SK-N-SH (cell line): ENCODE measurements around the gene METTL25B. TPM values are rescaled to one million over a fixed set of nuclear protein-coding genes. Genes with fewer than 3 reads are reported as not detected.
A peak's percentile ranks its signal among the peaks of the same experiment; 100 is the strongest.

Experiments used
- CTCF ChIA-PET: fragments of 300-600, 350-600 bp; formaldehyde crosslinking; extraction: SDS; loops from one replicate; lab custom pipeline; 2021; lab: Yijun Ruan, JAX
- POLR2A ChIA-PET: fragments of 350-600 bp; sonication (Branson Sonifier 250); formaldehyde crosslinking; extraction: SDS; loops from one replicate; lab custom pipeline; 2020; ENCODE audit warnings: antibody characterized with exemption, inconsistent platforms; lab: Yijun Ruan, JAX
- DNase-seq: peaks from one replicate; pipeline ENCODE4 v3.0.0; 2012
- H2AFZ ChIP-seq: fragments of 200-600 bp; sonication (generic); 2 replicates; pipeline ENCODE4 v1.8.1; 2016; ENCODE audit warnings: antibody characterized with exemption, mild to moderate bottlenecking, low read depth
- H3F3A ChIP-seq: fragments of 200-600 bp; sonication (generic); replicated peaks from 2 replicates; pipeline ENCODE3; 2016; ENCODE audit warnings: antibody characterized with exemption, mild to moderate bottlenecking; ENCODE audit not compliant: insufficient read depth
- H3K27ac ChIP-seq, 2 experiments: fragments of 200-500 bp in 1 of 2; fragments of 200-600 bp in 1 of 2; sonication (Bioruptor generic) in 1 of 2; sonication (generic), shearing (Covaris generic) in 1 of 2; 2 replicates each; pipeline versions ENCODE4 v1.5.1 to v1.6.1; 2014 to 2016; ENCODE audit warnings: low read depth in 2 of 2, inconsistent platforms in 1 of 2, low read length in 1 of 2, mild to moderate bottlenecking in 1 of 2, mixed read lengths in 1 of 2
- H3K27me3 ChIP-seq: fragments of 200-600 bp; sonication (generic), shearing (Covaris generic); 2 replicates; pipeline ENCODE4 v1.6.1; 2016; ENCODE audit warnings: mixed run types; ENCODE audit not compliant: insufficient read depth
- H3K36me3 ChIP-seq, 2 experiments: fragments of 200-500 bp in 1 of 2; fragments of 200-600 bp in 1 of 2; sonication (Bioruptor generic) in 1 of 2; sonication (generic) in 1 of 2; replicated peaks in 1 of 2; 2 replicates each; pipeline versions ENCODE3 to v1.5.1; 2014 to 2016; ENCODE audit warnings: low read length in 1 of 2, mild to moderate bottlenecking in 1 of 2; ENCODE audit not compliant: insufficient read depth in 2 of 2, control insufficient read depth in 1 of 2
- H3K4me1 ChIP-seq, 2 experiments: fragments of 200-500 bp in 1 of 2; fragments of 200-600 bp in 1 of 2; sonication (Bioruptor generic) in 1 of 2; sonication (generic), shearing (Covaris generic) in 1 of 2; 2 replicates each; pipeline versions ENCODE4 v1.5.1 to v1.6.1; 2014 to 2016; ENCODE audit warnings: low read depth in 1 of 2, low read length in 1 of 2, mixed run types in 1 of 2; ENCODE audit not compliant: insufficient read depth in 2 of 2, control insufficient read depth in 1 of 2
- H3K4me2 ChIP-seq: fragments of 200-600 bp; sonication (generic), shearing (Covaris generic); 2 replicates; pipeline ENCODE4 v1.6.1; 2017; ENCODE audit warnings: mixed run types
- H3K4me3 ChIP-seq, 2 experiments: fragments of 200-500 bp in 1 of 2; fragments of 200-600 bp in 1 of 2; sonication (Bioruptor generic) in 1 of 2; sonication (generic), shearing (Covaris generic) in 1 of 2; 2 replicates each; pipeline versions ENCODE4 v1.5.1 to v1.8.1; 2014 to 2016; ENCODE audit warnings: low read depth in 2 of 2, inconsistent platforms in 1 of 2, low read length in 1 of 2, mild to moderate bottlenecking in 1 of 2, mixed read lengths in 1 of 2, moderate library complexity in 1 of 2
- H3K79me2 ChIP-seq: fragments of 200-600 bp; sonication (generic); 2 replicates; pipeline ENCODE4 v1.8.1; 2017; ENCODE audit warnings: mild to moderate bottlenecking; ENCODE audit not compliant: insufficient read depth
- H3K9ac ChIP-seq: fragments of 200-600 bp; sonication (generic); 2 replicates; pipeline ENCODE4 v1.6.1; 2017; ENCODE audit warnings: mixed run types
- H3K9me2 ChIP-seq: fragments of 200-600 bp; sonication (generic); 2 replicates; pipeline ENCODE4 v1.6.1; 2017; ENCODE audit warnings: mixed run types
- H3K9me3 ChIP-seq: fragments of 200-600 bp; sonication (generic); 2 replicates; pipeline ENCODE4 v1.6.1; 2017; ENCODE audit warnings: mixed run types, mild to moderate bottlenecking, moderate library complexity
- H4K20me1 ChIP-seq: fragments of 200-600 bp; sonication (generic); 2 replicates; pipeline ENCODE4 v1.6.1; 2017; ENCODE audit warnings: mild to moderate bottlenecking, mixed run types; ENCODE audit not compliant: insufficient read depth
- CHD2 ChIP-seq: fragments of 150-350 bp; IDR thresholded peaks from 2 replicates; pipeline ENCODE4 v1.6.1; 2018; ENCODE audit warnings: low read length; ENCODE audit not compliant: partially characterized antibody
- ELF1 ChIP-seq: IDR thresholded peaks from 2 replicates; pipeline ENCODE4 v1.4.0; 2012
- EZH2phosphoT487 ChIP-seq: fragments of 200-600 bp; sonication (generic); IDR thresholded peaks from 2 replicates; pipeline ENCODE4 v1.6.1; 2017; ENCODE audit warnings: low read depth, mixed run types, mild to moderate bottlenecking, antibody characterized with exemption, moderate library complexity, borderline replicate concordance
- IRF3 ChIP-seq: fragments of 150-350 bp; IDR thresholded peaks from 2 replicates; pipeline ENCODE4 v1.6.1; 2016; ENCODE audit warnings: mild to moderate bottlenecking, low read depth, low read length
- JUND ChIP-seq: IDR thresholded peaks from 2 replicates; pipeline ENCODE4 v1.4.0; 2012
- MXI1 ChIP-seq: IDR thresholded peaks from 2 replicates; pipeline ENCODE4 v1.6.1; 2012; ENCODE audit warnings: mild to moderate bottlenecking, low read depth, low read length, improper control_type of control experiment
- RCOR1 ChIP-seq: fragments of 150-350 bp; IDR thresholded peaks from 2 replicates; pipeline ENCODE4 v1.6.1; 2017; ENCODE audit warnings: antibody characterized with exemption, low read length
- REST ChIP-seq: IDR thresholded peaks from 2 replicates; pipeline ENCODE4 v1.6.1; 2012; ENCODE audit warnings: mild to moderate bottlenecking, low read depth, low read length, moderate library complexity
- RFX5 ChIP-seq: IDR thresholded peaks from 2 replicates; pipeline ENCODE4 v1.6.1; 2012; ENCODE audit warnings: mild to moderate bottlenecking, improper control_type of control experiment, low read length
- SIN3A ChIP-seq: IDR thresholded peaks from 2 replicates; pipeline ENCODE4 v1.6.1; 2012; ENCODE audit warnings: low read depth, mild to moderate bottlenecking, low read length, moderate library complexity, borderline replicate concordance
- SMC3 ChIP-seq: IDR thresholded peaks from 2 replicates; pipeline ENCODE4 v1.6.1; 2012; ENCODE audit warnings: low read depth, low read length, improper control_type of control experiment
- TCF12 ChIP-seq: IDR thresholded peaks from 2 replicates; pipeline ENCODE4 v1.4.0; 2012
- TEAD4 ChIP-seq: IDR thresholded peaks from 2 replicates; pipeline ENCODE4 v1.4.0; 2012; ENCODE audit warnings: mild to moderate bottlenecking, borderline replicate concordance; ENCODE audit not compliant: insufficient read depth
- USF1 ChIP-seq: IDR thresholded peaks from 2 replicates; pipeline ENCODE4 v1.4.0; 2012; ENCODE audit warnings: low read depth, borderline replicate concordance
- YY1 ChIP-seq: IDR thresholded peaks from 2 replicates; pipeline ENCODE4 v1.4.0; 2012; ENCODE audit warnings: low read depth, mild to moderate bottlenecking
- WGBS: methylation state at CpG from one replicate; pipeline ENCODE4 v1.1.6; 2017; ENCODE audit warnings: low lambda C conversion rate; 5-methylcytosine and 5-hydroxymethylcytosine counted together
- polyA plus RNA-seq, 3 experiments: library from polyadenylated mRNA; depleted of rRNA; stranded (reverse); fragments of >200 nt; gene quantifications; 2 replicates each; pipeline ENCODE4 v1.2.3, GENCODE V29; 2012

METTL25B gene
- polyA plus RNA-seq, 1 of the 3 experiments (the other 2 are of a cell fraction) = 20.1 TPM

GRCh38 chr1:156740741-156741480, 12.6 kb downstream of the METTL25B start, which contains the start of gene MRPL24 (continued):
- peak; percentile 48 for TF ChIP-seq TCF12
- 0 out of 2 replicates have a peak, but pooled peaks have one; percentile 11 for TF ChIP-seq JUND
- TF ChIP-seq, all 33 proteins: peak for 21

- TF ChIP-seq RFX5 (no peak), YY1 (peak; percentile 12; the same call in 1 of the 2 replicates), MXI1 (no peak), ELF1 (no peak), CHD2 (no peak), EZH2phosphoT487 (no peak), RCOR1 (no peak)
- H3F3A ChIP-seq = peaks cover 32% of the 10 kb centered on the region
- H3K4me3 ChIP-seq = peak overlapping the region in 1 of 2 experiments; percentile 17; a peak in 1 of 4 replicates
- H3K27me3 ChIP-seq = no peaks in the 10 kb centered on the region
- peaks cover 26 to 67% of the 10 kb centered on the region in 2 experiments for H3K36me3 ChIP-seq
- H3K79me2 ChIP-seq = peaks cover 49% of the 10 kb centered on the region
- peak overlapping the region; percentile 57 for H2AFZ ChIP-seq
- 63% methylated on average over 8 of the region's 8 CpGs for whole genome bisulfite sequencing
- no peaks in the 10 kb centered on the region for H4K20me1 ChIP-seq
- H3K4me2 ChIP-seq = peak overlapping the region; percentile 71
- H3K27ac ChIP-seq = peak overlapping the region; percentile 82 to 90
- no peaks in the 10 kb centered on the region for H3K9me3 ChIP-seq
- ChIA-PET POLR2A (interaction anchor here (0.6 to 1.8 kb wide), 15 partner anchors 9 to 183 kb away, joined by 3 to 27 read pairs (median 4); partner anchors contain the start of genes HDGF, ISG20L2, METTL25B and NTRK1), CTCF (interaction anchor here (0.6 to 8.6 kb wide), 14 partner anchors 10 to 186 kb away, joined by 3 to 42 read pairs (median 4); partner anchors contain the start of genes HDGF, ISG20L2, METTL25B and NTRK1)
- peaks cover 14 to 19% of the 10 kb centered on the region in 2 experiments for H3K4me1 ChIP-seq
- DNase-seq = no peak
- H3K9ac ChIP-seq = peak overlapping the region; percentile 13; the same call in 1 of the 2 replicates
- no peaks in the 10 kb centered on the region for H3K9me2 ChIP-seq
Measured at GRCh38 chr1:156741481-156741983, 13.3 kb downstream of the METTL25B start.

- H4K20me1 ChIP-seq = no peaks in the 10 kb centered on the region
- H3K27ac ChIP-seq = peak overlapping the region; percentile 82 to 90
- ChIA-PET POLR2A (interaction anchor here (1.8 kb wide), 1 partner anchor 25 kb away, joined by 27 read pairs; the partner anchor contains the start of gene PRCC), CTCF (interaction anchor here (1.1 to 8.6 kb wide), 7 partner anchors 14 to 148 kb away, joined by 4 to 42 read pairs (median 11); partner anchors contain the start of genes ISG20L2, METTL25B and NTRK1)
- no peak overlapping the region for H3K9ac ChIP-seq
- peak overlapping the region; percentile 71; the same call in 1 of the 2 replicates for H3K4me2 ChIP-seq
- H3K4me1 ChIP-seq = peaks cover 14 to 23% of the 10 kb centered on the region in 2 experiments
- peaks cover 25 to 62% of the 10 kb centered on the region in 2 experiments for H3K36me3 ChIP-seq
- no peak overlapping the region for H2AFZ ChIP-seq
- DNase-seq = no peak
- peaks cover 32% of the 10 kb centered on the region for H3F3A ChIP-seq
- H3K9me2 ChIP-seq = no peaks in the 10 kb centered on the region
- H3K9me3 ChIP-seq = no peaks in the 10 kb centered on the region
- 94% methylated on average over 3 of the region's 3 CpGs for WGBS
- no peaks in the 10 kb centered on the region for H3K27me3 ChIP-seq
- H3K4me3 ChIP-seq = no peak overlapping the region
- peaks cover 53% of the 10 kb centered on the region for H3K79me2 ChIP-seq
- no peak for TF ChIP-seq TEAD4
- no peak for TF ChIP-seq RFX5
- TF ChIP-seq MXI1 = no peak
- TF ChIP-seq USF1 = no peak
- TF ChIP-seq RCOR1 = no peak
- no peak for TF ChIP-seq EZH2phosphoT487
- no peak for TF ChIP-seq IRF3
- TF ChIP-seq REST = no peak
- no peak for TF ChIP-seq JUND
- no peak for TF ChIP-seq SMC3
- no peak for TF ChIP-seq TCF12
- no peak for TF ChIP-seq SIN3A
Measured at GRCh38 chr1:156742017-156742416, 13.7 kb downstream of the METTL25B start.
